C4-2B (cell line): Measurements from ENCODE around the gene GARNL3.

Experiments used
- H3K27ac ChIP-seq: fragments of 450-650 bp; 2 replicates; pipeline ENCODE4 v1.5.1; 2017
- ZFX ChIP-seq: fragments of 450-650 bp; IDR thresholded peaks from 2 replicates; pipeline ENCODE4 v1.6.1; 2017
- TF ChIP-seq, protein P1 (sequence below): fragments of 450-650 bp; conservative IDR thresholded peaks from 2 replicates; pipeline ENCODE4 v1.5.1; 2017; ENCODE audit warnings: mild to moderate bottlenecking

The GARNL3 gene

DNA sequence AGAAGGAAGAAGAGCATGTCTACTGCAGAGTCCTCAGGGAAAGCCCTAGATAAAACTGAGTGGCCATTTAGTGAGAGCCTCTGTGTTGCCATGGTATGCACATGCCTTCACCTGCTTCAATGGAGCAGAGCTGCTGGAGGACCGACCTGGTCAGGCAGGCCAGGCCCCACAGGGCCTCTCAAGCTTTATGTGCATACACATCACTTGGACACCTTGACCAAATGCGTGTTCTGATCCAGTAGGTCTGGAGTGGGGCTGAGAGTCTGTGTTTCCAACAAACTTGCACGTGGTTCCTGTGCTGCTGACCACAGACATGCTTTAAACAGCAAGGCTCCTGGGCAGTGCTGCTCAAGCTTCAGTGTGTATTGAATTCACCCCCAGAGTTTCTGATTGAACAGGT, 81.0 kb downstream of the GARNL3 start:
- no peak for TF ChIP-seq ZFX
- TF ChIP-seq, protein P1, sequence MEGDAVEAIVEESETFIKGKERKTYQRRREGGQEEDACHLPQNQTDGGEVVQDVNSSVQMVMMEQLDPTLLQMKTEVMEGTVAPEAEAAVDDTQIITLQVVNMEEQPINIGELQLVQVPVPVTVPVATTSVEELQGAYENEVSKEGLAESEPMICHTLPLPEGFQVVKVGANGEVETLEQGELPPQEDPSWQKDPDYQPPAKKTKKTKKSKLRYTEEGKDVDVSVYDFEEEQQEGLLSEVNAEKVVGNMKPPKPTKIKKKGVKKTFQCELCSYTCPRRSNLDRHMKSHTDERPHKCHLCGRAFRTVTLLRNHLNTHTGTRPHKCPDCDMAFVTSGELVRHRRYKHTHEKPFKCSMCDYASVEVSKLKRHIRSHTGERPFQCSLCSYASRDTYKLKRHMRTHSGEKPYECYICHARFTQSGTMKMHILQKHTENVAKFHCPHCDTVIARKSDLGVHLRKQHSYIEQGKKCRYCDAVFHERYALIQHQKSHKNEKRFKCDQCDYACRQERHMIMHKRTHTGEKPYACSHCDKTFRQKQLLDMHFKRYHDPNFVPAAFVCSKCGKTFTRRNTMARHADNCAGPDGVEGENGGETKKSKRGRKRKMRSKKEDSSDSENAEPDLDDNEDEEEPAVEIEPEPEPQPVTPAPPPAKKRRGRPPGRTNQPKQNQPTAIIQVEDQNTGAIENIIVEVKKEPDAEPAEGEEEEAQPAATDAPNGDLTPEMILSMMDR: no peak
- H3K27ac ChIP-seq: no peak overlapping the region

DNA sequence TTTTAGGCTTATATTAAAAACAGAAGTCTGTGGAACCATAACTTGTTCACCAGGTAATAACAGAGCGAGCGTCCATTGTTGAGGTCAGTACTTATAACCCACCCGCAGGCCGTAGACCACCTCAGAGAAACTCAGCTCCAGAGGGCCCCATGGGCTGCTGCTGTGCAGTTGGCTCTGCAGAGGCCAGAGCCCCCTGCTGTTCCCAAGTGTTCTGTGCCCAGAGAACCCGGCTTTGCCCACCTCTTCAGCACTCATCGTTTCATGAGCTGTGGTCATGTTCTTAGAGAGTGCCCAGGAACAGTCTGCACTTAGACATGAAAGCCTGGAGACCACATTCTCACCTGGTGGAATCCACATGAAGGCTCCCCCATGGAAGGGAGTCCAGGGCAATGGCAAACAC, 82.0 kb downstream of the GARNL3 start:
- TF ChIP-seq ZFX: no peak
- TF ChIP-seq, protein P1: no peak
- H3K27ac ChIP-seq: no peak overlapping the region

DNA sequence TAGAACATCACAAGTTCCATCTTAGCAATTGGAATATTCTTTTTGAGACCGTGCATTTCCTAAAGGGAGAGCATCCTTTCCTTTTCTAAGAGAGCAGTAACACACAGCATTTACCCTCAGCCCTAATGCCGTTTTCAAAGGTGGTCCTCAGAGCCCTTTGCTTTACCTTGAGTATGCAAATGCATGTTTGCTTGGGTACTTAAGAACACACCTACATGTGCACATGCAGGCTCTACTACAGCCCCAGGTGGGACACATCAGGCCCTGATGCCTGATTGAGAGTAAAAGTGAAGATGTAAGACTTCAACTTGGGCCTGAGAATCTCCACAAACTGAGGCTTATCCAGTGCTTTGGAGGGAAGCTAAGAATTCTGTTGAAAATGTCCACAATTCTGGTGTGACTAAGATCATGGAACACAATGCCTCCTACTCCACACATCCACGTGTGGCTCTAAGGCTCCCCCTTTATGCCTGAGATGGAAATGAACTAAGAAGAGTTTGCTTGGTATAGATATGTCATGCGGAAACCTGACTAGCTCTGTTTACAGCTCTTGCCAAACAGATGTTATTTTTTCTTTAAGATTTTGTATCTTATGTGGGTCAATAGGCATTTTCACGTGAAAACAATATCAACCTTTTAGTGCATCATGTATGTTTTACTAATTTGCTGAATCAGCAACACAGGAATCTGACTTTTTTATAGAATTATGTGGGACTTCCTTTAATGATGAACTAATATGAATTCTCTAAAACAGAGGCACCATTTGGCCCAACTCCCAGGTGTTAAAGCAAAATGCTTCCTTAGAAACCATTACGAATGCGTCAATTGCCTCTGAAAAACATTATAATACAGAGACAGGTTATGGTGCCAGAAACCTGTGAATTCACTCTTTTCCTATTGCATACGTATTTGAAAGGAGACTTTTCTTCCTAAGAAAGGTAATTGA, 83.5 kb downstream of the GARNL3 start:
- H3K27ac ChIP-seq: no peak overlapping the region
- TF ChIP-seq, protein P1: peak; percentile 68
- no peak for TF ChIP-seq ZFX

DNA sequence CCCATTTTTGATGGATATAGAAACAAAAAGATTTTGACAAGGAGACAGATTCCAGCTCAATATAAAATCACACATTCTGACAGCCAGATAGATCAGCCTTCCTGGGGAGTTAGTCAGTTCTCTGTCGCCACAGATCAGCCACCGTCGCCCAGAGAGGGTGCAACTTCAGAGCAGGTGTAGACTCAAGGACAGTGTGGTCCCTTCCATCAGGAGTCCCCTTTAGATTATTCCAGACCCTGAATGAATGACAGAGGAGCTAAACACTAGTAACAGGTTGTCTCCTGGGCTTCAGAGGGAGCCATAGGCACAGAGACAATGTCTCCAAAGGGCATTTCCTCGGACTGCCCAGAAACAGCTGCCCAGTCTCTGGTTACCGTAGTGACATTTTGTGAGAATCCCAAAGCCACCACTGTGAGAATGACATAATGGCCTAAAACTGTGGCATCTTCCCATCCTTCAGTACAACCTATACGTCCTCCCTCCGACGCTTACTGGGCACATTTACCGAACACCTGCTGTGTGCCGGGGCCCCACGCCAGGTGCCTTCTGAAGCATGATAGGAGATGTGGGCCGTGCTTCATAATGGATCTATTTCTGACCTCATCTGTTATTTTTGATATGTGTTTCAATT, 85.0 kb downstream of the GARNL3 start:
- H3K27ac ChIP-seq: no peak overlapping the region
- TF ChIP-seq ZFX: no peak
- TF ChIP-seq, protein P1: no peak

DNA sequence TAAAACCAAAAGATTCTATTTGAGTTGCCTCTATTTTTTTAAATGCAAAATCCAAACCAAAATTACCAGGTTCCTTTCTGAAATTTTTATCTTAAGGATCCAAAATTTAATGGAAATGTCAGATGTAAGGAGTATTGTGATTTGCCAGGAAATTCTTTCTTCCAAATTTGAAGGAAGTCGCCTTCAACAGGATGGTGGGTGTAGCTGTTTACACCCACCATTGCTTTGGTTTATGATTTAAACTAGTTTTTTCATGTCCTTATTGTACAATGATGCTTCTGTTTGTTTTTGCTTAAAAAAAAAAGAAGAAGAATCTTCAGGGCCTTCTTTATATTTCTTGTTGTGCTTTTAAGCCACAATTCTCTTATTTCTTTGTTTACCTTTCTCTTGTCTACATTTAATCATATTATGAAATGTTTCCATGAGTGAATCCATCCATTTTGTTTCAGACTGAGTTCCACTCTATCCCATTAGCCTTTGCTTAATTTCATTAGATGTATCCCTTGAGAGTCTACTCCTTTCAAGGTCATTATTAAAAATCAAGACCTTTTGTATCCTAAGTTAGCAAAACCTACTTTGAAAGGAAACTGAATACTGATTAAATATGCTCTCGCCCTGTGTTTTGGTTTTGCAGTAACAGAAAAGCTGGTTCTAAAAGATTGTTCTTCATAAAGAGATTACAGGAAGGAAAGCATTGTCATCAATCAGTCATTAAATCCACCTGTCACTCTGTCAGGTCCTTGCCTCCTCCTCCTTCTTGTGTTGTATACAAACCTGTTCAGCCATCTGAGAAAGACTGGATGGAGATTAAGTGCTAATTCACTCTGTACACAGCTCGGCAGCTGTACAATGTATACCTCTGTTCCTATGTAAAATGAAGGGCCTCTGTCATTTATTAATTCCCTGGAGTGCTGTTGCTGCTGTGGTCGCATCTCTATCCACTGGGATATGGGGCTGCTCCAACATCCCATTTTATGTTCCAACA, 86.9 kb downstream of the GARNL3 start:
- TF ChIP-seq ZFX: no peak
- TF ChIP-seq, protein P1: no peak

DNA sequence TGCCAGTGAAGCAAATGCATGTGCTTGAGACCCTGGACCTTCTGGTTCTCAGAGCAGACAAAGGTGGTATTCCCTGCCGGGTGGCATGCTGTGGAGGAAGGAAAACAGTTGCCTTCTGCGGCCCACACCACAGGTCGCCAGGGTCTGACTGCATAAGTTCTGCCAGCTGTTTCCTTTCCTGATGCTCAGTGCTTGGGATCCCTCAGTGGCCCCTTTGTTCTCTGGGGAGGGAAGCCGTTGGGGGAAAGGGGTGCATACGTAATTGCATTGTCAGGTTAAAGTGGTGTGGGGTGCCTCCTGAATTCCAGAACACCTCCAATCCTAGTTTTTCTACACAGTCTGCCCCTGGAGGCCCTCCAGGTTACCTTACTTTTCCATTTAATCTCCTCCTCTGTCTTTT, 89.3 kb downstream of the GARNL3 start:
- TF ChIP-seq, protein P1: no peak
- TF ChIP-seq ZFX: no peak

More for the DNA sequence above, 86.9 kb downstream of the GARNL3 start:
- no peak overlapping the region for H3K27ac ChIP-seq

More for the DNA sequence above, 89.3 kb downstream of the GARNL3 start:
- no peak overlapping the region for H3K27ac ChIP-seq
